Panc1 (cell line): ENCODE results near the gene TRPM5.

Source experiments
- CTCF ChIP-seq: fragments of 450-650 bp; IDR thresholded peaks from 2 replicates; pipeline ENCODE4 v1.5.1; 2017; ENCODE audit warnings: mild to moderate bottlenecking
- POLR2AphosphoS5 ChIP-seq: IDR thresholded peaks from 2 replicates; pipeline ENCODE4 v1.6.1; 2012; ENCODE audit warnings: mild to moderate bottlenecking, low read depth, low read length, moderate library complexity
- REST ChIP-seq, 2 experiments: IDR thresholded peaks; 2 replicates each; pipeline ENCODE4 v1.6.1; 2011 to 2012; ENCODE audit warnings: low read depth in 2 of 2, control low read depth in 1 of 2, low read length in 1 of 2, mild to moderate bottlenecking in 1 of 2, moderate library complexity in 1 of 2; ENCODE audit not compliant: insufficient read depth in 1 of 2
- SIN3A ChIP-seq: IDR thresholded peaks from 2 replicates; pipeline ENCODE4 v1.6.1; 2012; ENCODE audit warnings: low read depth, mild to moderate bottlenecking, low read length, moderate library complexity, borderline replicate concordance; ENCODE audit not compliant: insufficient read depth

GRCh38 chr11:2434506-2435255, 9.6 kb downstream of the TRPM5 start:
- TF ChIP-seq CTCF (no peak), REST (IDR thresholded peaks at IDR 0.05; ENCODE audit: insufficient read depth in 1 of 2, low read depth in 2 of 2, low read length in 1 of 2) (no peak), POLR2AphosphoS5 (no peak), SIN3A (no peak)
